Erythroblast (primary cell): ENCODE results near the gene ST3GAL3.

Experiments used
- GATA1 ChIP-seq: IDR thresholded peaks from 2 replicates; pipeline ENCODE4 v1.6.1; 2011; ENCODE audit warnings: low read depth, mild to moderate bottlenecking, control low read depth, low read length, moderate library complexity
- POLR2A ChIP-seq: IDR thresholded peaks from 2 replicates; pipeline ENCODE4 v1.6.1; 2011; ENCODE audit warnings: mild to moderate bottlenecking, low read length

GRCh38 chr1:43764581-43764980, 57.2 kb downstream of the ST3GAL3 start:
- TF ChIP-seq POLR2A: no peak
- TF ChIP-seq GATA1: no peak
